SK-N-SH (cell line): Measurements from ENCODE around the gene PAK1. TPM values are rescaled to one million over a fixed set of nuclear protein-coding genes. Genes with fewer than 3 reads are reported as not detected.

Source experiments
- CTCF ChIA-PET: fragments of 300-600, 350-600 bp; formaldehyde crosslinking; extraction: SDS; loops from one replicate; lab custom pipeline; 2021; lab: Yijun Ruan, JAX
- POLR2A ChIA-PET: fragments of 350-600 bp; sonication (Branson Sonifier 250); formaldehyde crosslinking; extraction: SDS; loops from one replicate; lab custom pipeline; 2020; ENCODE audit warnings: antibody characterized with exemption, inconsistent platforms; lab: Yijun Ruan, JAX
- DNase-seq: peaks from one replicate; pipeline ENCODE4 v3.0.0; 2012
- H2AFZ ChIP-seq: fragments of 200-600 bp; sonication (generic); 2 replicates; pipeline ENCODE4 v1.8.1; 2016; ENCODE audit warnings: antibody characterized with exemption, mild to moderate bottlenecking, low read depth
- H3F3A ChIP-seq: fragments of 200-600 bp; sonication (generic); replicated peaks from 2 replicates; pipeline ENCODE3; 2016; ENCODE audit warnings: antibody characterized with exemption, mild to moderate bottlenecking; ENCODE audit not compliant: insufficient read depth
- H3K27ac ChIP-seq, 2 experiments: fragments of 200-500 bp in 1 of 2; fragments of 200-600 bp in 1 of 2; sonication (Bioruptor generic) in 1 of 2; sonication (generic), shearing (Covaris generic) in 1 of 2; 2 replicates each; pipeline versions ENCODE4 v1.5.1 to v1.6.1; 2014 to 2016; ENCODE audit warnings: low read depth in 2 of 2, inconsistent platforms in 1 of 2, low read length in 1 of 2, mild to moderate bottlenecking in 1 of 2, mixed read lengths in 1 of 2
- H3K27me3 ChIP-seq: fragments of 200-600 bp; sonication (generic), shearing (Covaris generic); 2 replicates; pipeline ENCODE4 v1.6.1; 2016; ENCODE audit warnings: mixed run types; ENCODE audit not compliant: insufficient read depth
- H3K36me3 ChIP-seq, 2 experiments: fragments of 200-500 bp in 1 of 2; fragments of 200-600 bp in 1 of 2; sonication (Bioruptor generic) in 1 of 2; sonication (generic) in 1 of 2; replicated peaks in 1 of 2; 2 replicates each; pipeline versions ENCODE3 to v1.5.1; 2014 to 2016; ENCODE audit warnings: low read length in 1 of 2, mild to moderate bottlenecking in 1 of 2; ENCODE audit not compliant: insufficient read depth in 2 of 2, control insufficient read depth in 1 of 2
- H3K4me1 ChIP-seq, 2 experiments: fragments of 200-500 bp in 1 of 2; fragments of 200-600 bp in 1 of 2; sonication (Bioruptor generic) in 1 of 2; sonication (generic), shearing (Covaris generic) in 1 of 2; 2 replicates each; pipeline versions ENCODE4 v1.5.1 to v1.6.1; 2014 to 2016; ENCODE audit warnings: low read depth in 1 of 2, low read length in 1 of 2, mixed run types in 1 of 2; ENCODE audit not compliant: insufficient read depth in 2 of 2, control insufficient read depth in 1 of 2
- H3K4me2 ChIP-seq: fragments of 200-600 bp; sonication (generic), shearing (Covaris generic); 2 replicates; pipeline ENCODE4 v1.6.1; 2017; ENCODE audit warnings: mixed run types
- H3K4me3 ChIP-seq, 2 experiments: fragments of 200-500 bp in 1 of 2; fragments of 200-600 bp in 1 of 2; sonication (Bioruptor generic) in 1 of 2; sonication (generic), shearing (Covaris generic) in 1 of 2; 2 replicates each; pipeline versions ENCODE4 v1.5.1 to v1.8.1; 2014 to 2016; ENCODE audit warnings: low read depth in 2 of 2, inconsistent platforms in 1 of 2, low read length in 1 of 2, mild to moderate bottlenecking in 1 of 2, mixed read lengths in 1 of 2, moderate library complexity in 1 of 2
- H3K79me2 ChIP-seq: fragments of 200-600 bp; sonication (generic); 2 replicates; pipeline ENCODE4 v1.8.1; 2017; ENCODE audit warnings: mild to moderate bottlenecking; ENCODE audit not compliant: insufficient read depth
- H3K9ac ChIP-seq: fragments of 200-600 bp; sonication (generic); 2 replicates; pipeline ENCODE4 v1.6.1; 2017; ENCODE audit warnings: mixed run types
- H3K9me2 ChIP-seq: fragments of 200-600 bp; sonication (generic); 2 replicates; pipeline ENCODE4 v1.6.1; 2017; ENCODE audit warnings: mixed run types
- H3K9me3 ChIP-seq: fragments of 200-600 bp; sonication (generic); 2 replicates; pipeline ENCODE4 v1.6.1; 2017; ENCODE audit warnings: mixed run types, mild to moderate bottlenecking, moderate library complexity
- H4K20me1 ChIP-seq: fragments of 200-600 bp; sonication (generic); 2 replicates; pipeline ENCODE4 v1.6.1; 2017; ENCODE audit warnings: mild to moderate bottlenecking, mixed run types; ENCODE audit not compliant: insufficient read depth
- CTCF ChIP-seq: fragments of 200-600 bp; sonication (generic); IDR thresholded peaks from 2 replicates; pipeline ENCODE4 v1.6.1; 2017; ENCODE audit warnings: antibody characterized with exemption, mild to moderate bottlenecking, moderate library complexity
- GABPA ChIP-seq: IDR thresholded peaks from 2 replicates; pipeline ENCODE4 v1.4.0; 2012; ENCODE audit warnings: low read depth, mild to moderate bottlenecking
- NFIC ChIP-seq: IDR thresholded peaks from 2 replicates; pipeline ENCODE4 v1.4.0; 2012; ENCODE audit warnings: borderline replicate concordance
- PBX3 ChIP-seq: IDR thresholded peaks from 2 replicates; pipeline ENCODE4; 2012
- RAD21 ChIP-seq: IDR thresholded peaks from 2 replicates; pipeline ENCODE4 v1.6.1; 2012; ENCODE audit warnings: mild to moderate bottlenecking, low read length
- RFX5 ChIP-seq: IDR thresholded peaks from 2 replicates; pipeline ENCODE4 v1.6.1; 2012; ENCODE audit warnings: mild to moderate bottlenecking, improper control_type of control experiment, low read length
- RXRA ChIP-seq: IDR thresholded peaks from 2 replicates; pipeline ENCODE4 v1.4.0; 2012; ENCODE audit warnings: low read depth, mild to moderate bottlenecking, borderline replicate concordance
- SIN3A ChIP-seq: IDR thresholded peaks from 2 replicates; pipeline ENCODE4 v1.6.1; 2012; ENCODE audit warnings: low read depth, mild to moderate bottlenecking, low read length, moderate library complexity, borderline replicate concordance
- SMC3 ChIP-seq: IDR thresholded peaks from 2 replicates; pipeline ENCODE4 v1.6.1; 2012; ENCODE audit warnings: low read depth, low read length, improper control_type of control experiment
- TEAD4 ChIP-seq: IDR thresholded peaks from 2 replicates; pipeline ENCODE4 v1.4.0; 2012; ENCODE audit warnings: mild to moderate bottlenecking, borderline replicate concordance; ENCODE audit not compliant: insufficient read depth
- USF1 ChIP-seq: IDR thresholded peaks from 2 replicates; pipeline ENCODE4 v1.4.0; 2012; ENCODE audit warnings: low read depth, borderline replicate concordance
- USF2 ChIP-seq: fragments of 150-350 bp; IDR thresholded peaks from 2 replicates; pipeline ENCODE4 v1.6.1; 2017; ENCODE audit warnings: antibody characterized with exemption, low read length, low read depth, borderline replicate concordance
- YY1 ChIP-seq: IDR thresholded peaks from 2 replicates; pipeline ENCODE4 v1.4.0; 2012; ENCODE audit warnings: low read depth, mild to moderate bottlenecking
- WGBS: methylation state at CpG from one replicate; pipeline ENCODE4 v1.1.6; 2017; ENCODE audit warnings: low lambda C conversion rate; 5-methylcytosine and 5-hydroxymethylcytosine counted together
- polyA plus RNA-seq, 3 experiments: library from polyadenylated mRNA; depleted of rRNA; stranded (reverse); fragments of >200 nt; gene quantifications; 2 replicates each; pipeline ENCODE4 v1.2.3, GENCODE V29; 2012
- TF ChIP-seq, protein P1 (sequence below): IDR thresholded peaks from 2 replicates; pipeline ENCODE4 v1.4.0; 2012; ENCODE audit warnings: low read depth, borderline replicate concordance
- TF ChIP-seq, protein P2 (sequence below): IDR thresholded peaks from 2 replicates; pipeline ENCODE4 v1.4.0; 2012; ENCODE audit warnings: low read depth

Gene PAK1
- polyA plus RNA-seq, 1 of the 3 experiments (the other 2 are of a cell fraction): 17.9 TPM

GRCh38 chr11:77471558-77472193 is 2.2 kb downstream of the PAK1 start:
- 83% methylated on average over 3 of the region's 3 CpGs for WGBS
- H3K79me2 ChIP-seq: no peaks in the 10 kb centered on the region
- H3K9ac ChIP-seq: no peak overlapping the region
- H3K9me2 ChIP-seq: no peaks in the 10 kb centered on the region
- peaks cover 0 to 5% of the 10 kb centered on the region in 2 experiments; a peak in 1 of 4 replicates for H3K4me1 ChIP-seq
- no peaks in the 10 kb centered on the region for H3K27me3 ChIP-seq
- CTCF ChIA-PET: interaction anchor here (0.6 to 3.1 kb wide), 30 partner anchors 11 to 671 kb away, joined by 3 to 40 read pairs (median 4); partner anchors contain the start of gene MYO7A
- peaks cover 0 to 3% of the 10 kb centered on the region in 2 experiments for H3K36me3 ChIP-seq
- POLR2A ChIA-PET: no interaction called here
- H3F3A ChIP-seq: peaks cover 21% of the 10 kb centered on the region
- no peaks in the 10 kb centered on the region for H4K20me1 ChIP-seq
- TF ChIP-seq CTCF (peak; percentile 50), SIN3A (no peak), GABPA (no peak), RAD21 (peak; percentile 60), SMC3 (0 out of 2 replicates have a peak, but pooled peaks have one; percentile 14)
- TF ChIP-seq, all 33 proteins: peak for 3
- Histone ChIP-seq H3K4me3 (no peak overlapping the region), H3K4me2 (no peak overlapping the region), H3K9me3 (no peaks in the 10 kb centered on the region), H2AFZ (no peak overlapping the region), H3K27ac (no peak overlapping the region)
- peak; percentile 46 for DNase-seq

DNA sequence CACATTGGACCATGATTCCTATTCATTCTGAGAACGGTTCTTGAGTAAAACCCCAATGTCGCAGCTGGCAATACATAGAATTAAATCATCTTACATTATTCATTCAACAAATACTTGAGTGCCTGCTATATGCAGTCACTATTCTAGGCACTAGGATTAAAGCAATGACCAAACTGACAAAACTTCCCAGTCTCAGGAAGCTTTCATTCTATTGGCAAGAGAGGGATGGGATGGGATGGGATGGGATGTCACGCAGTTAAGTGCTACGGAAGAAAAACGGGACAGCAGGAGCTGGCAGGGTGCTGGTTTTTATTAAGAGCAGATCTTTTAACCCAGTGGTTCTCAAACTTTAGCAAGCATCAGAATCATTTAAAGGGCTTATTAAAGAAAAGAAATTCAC is 2.9 kb downstream of the PAK1 start:
- 95% methylated on average over 5 of the region's 5 CpGs for whole genome bisulfite sequencing
- no peaks in the 10 kb centered on the region for H3K9me3 ChIP-seq
- no peak for DNase-seq
- no peak overlapping the region for H3K4me3 ChIP-seq
- H3K4me2 ChIP-seq: no peak overlapping the region
- H3F3A ChIP-seq: peaks cover 21% of the 10 kb centered on the region
- no peak overlapping the region for H3K9ac ChIP-seq
- H3K79me2 ChIP-seq: no peaks in the 10 kb centered on the region
- no peak overlapping the region for H3K27ac ChIP-seq
- TF ChIP-seq NFIC (no peak), YY1 (no peak), RAD21 (no peak), USF1 (no peak), PBX3 (no peak), GABPA (no peak), TEAD4 (no peak), RFX5 (no peak), USF2 (no peak), RXRA (no peak)
- TF ChIP-seq, protein P1, sequence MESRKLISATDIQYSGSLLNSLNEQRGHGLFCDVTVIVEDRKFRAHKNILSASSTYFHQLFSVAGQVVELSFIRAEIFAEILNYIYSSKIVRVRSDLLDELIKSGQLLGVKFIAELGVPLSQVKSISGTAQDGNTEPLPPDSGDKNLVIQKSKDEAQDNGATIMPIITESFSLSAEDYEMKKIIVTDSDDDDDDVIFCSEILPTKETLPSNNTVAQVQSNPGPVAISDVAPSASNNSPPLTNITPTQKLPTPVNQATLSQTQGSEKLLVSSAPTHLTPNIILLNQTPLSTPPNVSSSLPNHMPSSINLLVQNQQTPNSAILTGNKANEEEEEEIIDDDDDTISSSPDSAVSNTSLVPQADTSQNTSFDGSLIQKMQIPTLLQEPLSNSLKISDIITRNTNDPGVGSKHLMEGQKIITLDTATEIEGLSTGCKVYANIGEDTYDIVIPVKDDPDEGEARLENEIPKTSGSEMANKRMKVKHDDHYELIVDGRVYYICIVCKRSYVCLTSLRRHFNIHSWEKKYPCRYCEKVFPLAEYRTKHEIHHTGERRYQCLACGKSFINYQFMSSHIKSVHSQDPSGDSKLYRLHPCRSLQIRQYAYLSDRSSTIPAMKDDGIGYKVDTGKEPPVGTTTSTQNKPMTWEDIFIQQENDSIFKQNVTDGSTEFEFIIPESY: no peak
- TF ChIP-seq, protein P2, sequence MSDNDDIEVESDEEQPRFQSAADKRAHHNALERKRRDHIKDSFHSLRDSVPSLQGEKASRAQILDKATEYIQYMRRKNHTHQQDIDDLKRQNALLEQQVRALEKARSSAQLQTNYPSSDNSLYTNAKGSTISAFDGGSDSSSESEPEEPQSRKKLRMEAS: no peak
- TF ChIP-seq, all 33 proteins: peak for 0
- Histone ChIP-seq H4K20me1 (no peaks in the 10 kb centered on the region), H3K9me2 (no peaks in the 10 kb centered on the region), H3K36me3 (peaks cover 0 to 3% of the 10 kb centered on the region in 2 experiments), H2AFZ (no peak overlapping the region), H3K4me1 (peaks cover 0 to 5% of the 10 kb centered on the region in 2 experiments; a peak in 1 of 4 replicates), H3K27me3 (no peaks in the 10 kb centered on the region)
- ChIA-PET CTCF (interaction anchor here (0.6 to 3.1 kb wide), 26 partner anchors 10 to 344 kb away, joined by 3 to 40 read pairs (median 4); partner anchors contain the start of gene MYO7A), POLR2A (no interaction called here)
